Stimulated activated CD8-positive, alpha-beta memory T cell treated with anti-CD3 and anti-CD28 coated beads, Interleukin-12 subunit alpha, Interleukin-12 subunit beta, amount 100 ng/mL, for 24 hours (primary cell): ENCODE measurements around the gene MINDY1.

ENCODE experiments used
- DNase-seq: peaks from one replicate; pipeline ENCODE4 v3.0.0-alpha.2; 2020; ENCODE audit errors: extremely low read depth

MINDY1 gene

GRCh38 chr1:150985179-150985825 lies 21.4 kb downstream of the MINDY1 start:
- DNase-seq, result no peak

- no peak for DNase-seq
These were observed 24.6 kb downstream of the MINDY1 start, which contains the start of gene ANXA9 for GRCh38 chr1:150981805-150982712. TSS of gene ANXA9 (plus strand) at chr1:150982292. CDS start at chr1:150983106, 814 bp downstream.

- DNase-seq, result no peak
These were observed 25.4 kb downstream of the MINDY1 start for GRCh38 chr1:150981177-150981804.

GRCh38 chr1:150979092-150980056 lies 27.3 kb downstream of the MINDY1 start:
- peak; percentile 64 for DNase-seq

- DNase-seq, result peak; percentile 42
These were observed 29.6 kb downstream of the MINDY1 start for GRCh38 chr1:150976879-150977694.

GRCh38 chr1:150976401-150976821 lies 30.3 kb downstream of the MINDY1 start:
- no peak for DNase-seq

GRCh38 chr1:150974580-150975478 lies 31.9 kb downstream of the MINDY1 start, which contains the start of gene CERS2:
TSS of gene CERS2 (minus strand) at chr1:150974835. CDS start at chr1:150969090, 5,745 bp downstream.
- peak; percentile 26 for DNase-seq

- no peak for DNase-seq
These were observed 32.7 kb downstream of the MINDY1 start for GRCh38 chr1:150973836-150974579.

- no peak for DNase-seq
These were observed 33.4 kb downstream of the MINDY1 start for GRCh38 chr1:150973258-150973835.

GRCh38 chr1:150972417-150972940 lies 34.2 kb downstream of the MINDY1 start:
- DNase-seq, result no peak

- no peak for DNase-seq
These were observed 34.9 kb downstream of the MINDY1 start for GRCh38 chr1:150971583-150972416.

GRCh38 chr1:150970808-150971582 lies 35.7 kb downstream of the MINDY1 start:
- DNase-seq, result no peak

GRCh38 chr1:150969626-150970025 lies 37.1 kb downstream of the MINDY1 start:
- no peak for DNase-seq

- DNase-seq, result no peak
These were observed 38.2 kb downstream of the MINDY1 start for GRCh38 chr1:150968491-150968890.

GRCh38 chr1:150967936-150968335 lies 38.8 kb downstream of the MINDY1 start:
- DNase-seq, result no peak

- DNase-seq, result no peak
These were observed 40.7 kb downstream of the MINDY1 start for GRCh38 chr1:150966011-150966410.
